Thyroid gland (tissue), 4 donors: ENCODE measurements around the gene HSPA6.
"Not testable (repeated sequence)": the region's sequence is repeated elsewhere in the genome, so short reads cannot be mapped to it uniquely, and the experiment has no call there.

Experiments
- POLR2A ChIP-seq, 2 donors: fragments of 450-650 bp; IDR thresholded peaks; one replicate each; pipeline ENCODE4 v1.6.1; 2017; ENCODE audit warnings: antibody characterized with exemption in 2 of 2, mild to moderate bottlenecking in 2 of 2, moderate library complexity in 1 of 2
- TF ChIP-seq, protein P1 (sequence below), 6 experiments: fragments of 200-600 bp in 3 of 6; fragments of 450-650 bp in 3 of 6; sonication (generic) in 3 of 6; IDR thresholded peaks; one replicate each; pipeline ENCODE4 v1.5.1; 2016 to 2019; ENCODE audit warnings: antibody characterized with exemption in 6 of 6, mild to moderate bottlenecking in 2 of 6, inconsistent platforms in 1 of 6, moderate library complexity in 1 of 6

DNA sequence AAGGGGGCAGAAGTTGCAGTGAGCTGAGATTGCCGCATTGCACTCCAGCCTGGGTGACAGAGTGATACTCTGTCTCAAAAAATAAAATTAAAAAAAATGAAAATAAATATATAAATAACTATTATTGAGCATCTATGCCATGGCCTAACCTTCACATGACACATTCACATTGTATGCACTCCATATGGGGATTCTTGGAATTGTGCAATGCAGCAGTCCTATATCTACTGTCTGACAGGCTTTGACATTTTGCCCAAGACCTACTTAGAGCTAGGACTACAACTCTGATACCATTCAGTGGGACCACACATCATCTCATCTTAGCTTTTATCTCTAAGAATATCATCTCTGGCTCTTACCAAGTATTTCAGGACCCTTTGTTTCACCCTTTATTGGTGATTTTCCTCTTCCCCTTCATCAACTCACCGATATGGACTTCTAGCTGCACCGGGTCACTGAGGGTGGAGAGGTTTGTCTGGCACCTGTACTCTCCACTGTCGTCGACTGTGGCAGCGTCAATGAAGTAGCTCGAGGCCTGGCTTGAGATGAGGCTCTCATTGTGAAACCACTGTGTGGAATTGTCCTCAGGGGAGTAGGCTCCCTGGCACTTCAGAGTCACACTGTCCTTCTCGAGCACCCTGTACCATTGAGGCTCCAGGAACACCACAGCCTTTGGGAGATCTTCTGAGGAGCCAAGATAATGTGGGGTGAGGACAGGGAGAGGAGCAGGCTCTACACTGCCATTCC, 23.8 kb downstream of the HSPA6 start:
- TF ChIP-seq, protein P1, sequence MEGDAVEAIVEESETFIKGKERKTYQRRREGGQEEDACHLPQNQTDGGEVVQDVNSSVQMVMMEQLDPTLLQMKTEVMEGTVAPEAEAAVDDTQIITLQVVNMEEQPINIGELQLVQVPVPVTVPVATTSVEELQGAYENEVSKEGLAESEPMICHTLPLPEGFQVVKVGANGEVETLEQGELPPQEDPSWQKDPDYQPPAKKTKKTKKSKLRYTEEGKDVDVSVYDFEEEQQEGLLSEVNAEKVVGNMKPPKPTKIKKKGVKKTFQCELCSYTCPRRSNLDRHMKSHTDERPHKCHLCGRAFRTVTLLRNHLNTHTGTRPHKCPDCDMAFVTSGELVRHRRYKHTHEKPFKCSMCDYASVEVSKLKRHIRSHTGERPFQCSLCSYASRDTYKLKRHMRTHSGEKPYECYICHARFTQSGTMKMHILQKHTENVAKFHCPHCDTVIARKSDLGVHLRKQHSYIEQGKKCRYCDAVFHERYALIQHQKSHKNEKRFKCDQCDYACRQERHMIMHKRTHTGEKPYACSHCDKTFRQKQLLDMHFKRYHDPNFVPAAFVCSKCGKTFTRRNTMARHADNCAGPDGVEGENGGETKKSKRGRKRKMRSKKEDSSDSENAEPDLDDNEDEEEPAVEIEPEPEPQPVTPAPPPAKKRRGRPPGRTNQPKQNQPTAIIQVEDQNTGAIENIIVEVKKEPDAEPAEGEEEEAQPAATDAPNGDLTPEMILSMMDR (IDR thresholded peaks at IDR 0.05), result not testable (repeated sequence)
- not testable (repeated sequence) for TF ChIP-seq POLR2A (IDR thresholded peaks at IDR 0.05)
